Measurements from ENCODE around the gene SLC6A15.

- TF ChIP-seq EZH2 (IDR thresholded peaks at IDR 0.05; ENCODE audit: insufficient read depth, poor library complexity, severe bottlenecking) (no peak), EZH2phosphoT487 (IDR thresholded peaks at IDR 0.05; ENCODE audit: insufficient read depth, low read depth) (0 out of 2 replicates have a peak, but pooled peaks have one; percentile 51)
Measured at GRCh38 chr12:84814664-84815245, 97.8 kb downstream of the SLC6A15 start.
